Activated T-cell treated with anti-CD3 and anti-CD28 coated beads, Interleukin-2, amount 50 U/mL, for 24 hours (primary cell): ENCODE measurements around the gene TMEM171.

ENCODE experiments used
- DNase-seq: peaks from one replicate; pipeline ENCODE4 v3.0.0-alpha.2; 2020
- H3K27ac Mint-ChIP-seq: 2 replicates; pipeline ENCODE4 v1.8.0; 2020; ENCODE audit warnings: mild to moderate bottlenecking, mixed read lengths
- H3K27me3 Mint-ChIP-seq: 2 replicates; pipeline ENCODE4 v1.8.0; 2020; ENCODE audit warnings: mixed read lengths
- H3K36me3 Mint-ChIP-seq: 2 replicates; pipeline ENCODE4 v1.8.0; 2020; ENCODE audit warnings: low read depth, mixed read lengths
- H3K4me1 Mint-ChIP-seq: 2 replicates; pipeline ENCODE4 v1.8.0; 2020; ENCODE audit warnings: low read depth, mixed read lengths
- H3K4me3 Mint-ChIP-seq: 2 replicates; pipeline ENCODE4 v1.8.0; 2020; ENCODE audit warnings: mild to moderate bottlenecking, moderate library complexity, mixed read lengths
- H3K9me3 Mint-ChIP-seq: 2 replicates; pipeline ENCODE4 v1.8.0; 2020; ENCODE audit warnings: mixed read lengths

TMEM171 gene

DNA sequence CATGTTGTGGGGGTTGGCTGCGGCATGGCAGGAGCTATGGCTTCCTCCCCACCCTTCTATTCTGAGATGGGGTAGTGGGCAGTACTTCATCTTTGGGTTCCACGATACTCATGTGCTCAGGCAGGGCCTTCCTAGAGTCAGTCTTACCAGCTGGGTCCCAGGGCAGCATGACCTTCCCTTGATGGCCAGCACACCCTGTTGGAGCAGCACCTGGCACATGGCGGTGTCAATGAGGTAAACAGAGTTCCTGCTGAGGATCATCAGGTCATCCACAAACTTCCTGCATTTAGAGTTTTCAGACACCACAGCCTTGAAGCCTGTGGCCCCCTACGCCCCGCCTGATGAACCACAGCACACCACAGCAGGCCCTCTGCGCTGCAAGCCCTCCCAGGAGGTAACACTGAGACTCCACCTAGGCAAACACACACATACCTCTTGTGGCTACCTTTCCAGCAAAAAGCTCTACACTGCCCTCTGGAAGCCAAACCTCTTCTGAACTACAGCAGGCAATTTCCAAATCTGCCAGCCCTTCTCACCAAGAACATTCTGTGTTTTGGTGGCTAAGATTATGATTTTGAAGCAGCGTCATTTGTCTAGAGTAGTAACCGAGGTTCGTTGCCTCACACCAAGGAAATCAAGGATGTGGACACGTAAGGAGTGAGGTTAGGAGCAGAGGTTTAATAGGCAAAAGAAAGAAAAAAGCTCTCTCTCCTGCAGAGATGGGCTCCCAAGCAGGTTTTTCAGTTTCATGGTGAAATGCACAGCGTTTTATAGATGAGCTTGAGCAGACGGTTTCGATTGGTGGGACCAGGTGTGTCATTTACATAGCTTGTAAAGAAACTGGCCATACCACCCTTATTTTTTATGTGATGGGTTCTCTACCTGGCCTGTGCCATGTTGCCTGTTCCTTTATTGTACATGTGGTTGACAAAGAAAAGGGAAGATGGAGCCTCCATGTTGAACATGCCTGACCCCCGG, 32.3 kb downstream of the TMEM171 start:
- DNase-seq, result no peak
- peaks cover 93% of the 10 kb centered on the region for H3K27me3 Mint-ChIP-seq
- no peak overlapping the region for H3K27ac Mint-ChIP-seq
- no peaks in the 10 kb centered on the region for H3K4me1 Mint-ChIP-seq
- no peak overlapping the region for H3K4me3 Mint-ChIP-seq
- H3K36me3 Mint-ChIP-seq, result no peaks in the 10 kb centered on the region
- no peaks in the 10 kb centered on the region for H3K9me3 Mint-ChIP-seq

DNA sequence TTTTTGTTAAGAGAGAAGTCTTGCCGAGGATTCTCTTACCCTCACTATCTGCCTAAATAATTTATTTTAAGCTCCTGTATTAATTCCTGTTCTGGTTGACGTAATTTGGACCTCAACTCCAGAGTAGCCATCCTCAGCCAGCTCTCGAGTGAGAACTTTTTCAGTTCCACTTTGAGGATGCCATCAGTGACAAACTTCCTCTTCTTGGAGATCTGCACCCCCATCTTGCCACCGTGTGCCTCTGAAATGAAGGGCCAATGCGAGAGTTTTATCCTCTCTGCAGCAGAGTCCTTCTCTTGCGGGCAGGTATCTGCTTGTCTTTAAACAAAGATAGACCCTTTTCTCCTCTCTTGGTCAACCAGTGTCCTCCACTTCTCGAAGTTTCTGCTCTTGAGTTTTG, 33.1 kb downstream of the TMEM171 start:
- Mint-ChIP-seq H3K9me3 (no peaks in the 10 kb centered on the region), H3K36me3 (no peaks in the 10 kb centered on the region), H3K27ac (no peak overlapping the region), H3K4me3 (no peak overlapping the region), H3K4me1 (peaks cover 3% of the 10 kb centered on the region), H3K27me3 (peaks cover 96% of the 10 kb centered on the region)
- no peak for DNase-seq

DNA sequence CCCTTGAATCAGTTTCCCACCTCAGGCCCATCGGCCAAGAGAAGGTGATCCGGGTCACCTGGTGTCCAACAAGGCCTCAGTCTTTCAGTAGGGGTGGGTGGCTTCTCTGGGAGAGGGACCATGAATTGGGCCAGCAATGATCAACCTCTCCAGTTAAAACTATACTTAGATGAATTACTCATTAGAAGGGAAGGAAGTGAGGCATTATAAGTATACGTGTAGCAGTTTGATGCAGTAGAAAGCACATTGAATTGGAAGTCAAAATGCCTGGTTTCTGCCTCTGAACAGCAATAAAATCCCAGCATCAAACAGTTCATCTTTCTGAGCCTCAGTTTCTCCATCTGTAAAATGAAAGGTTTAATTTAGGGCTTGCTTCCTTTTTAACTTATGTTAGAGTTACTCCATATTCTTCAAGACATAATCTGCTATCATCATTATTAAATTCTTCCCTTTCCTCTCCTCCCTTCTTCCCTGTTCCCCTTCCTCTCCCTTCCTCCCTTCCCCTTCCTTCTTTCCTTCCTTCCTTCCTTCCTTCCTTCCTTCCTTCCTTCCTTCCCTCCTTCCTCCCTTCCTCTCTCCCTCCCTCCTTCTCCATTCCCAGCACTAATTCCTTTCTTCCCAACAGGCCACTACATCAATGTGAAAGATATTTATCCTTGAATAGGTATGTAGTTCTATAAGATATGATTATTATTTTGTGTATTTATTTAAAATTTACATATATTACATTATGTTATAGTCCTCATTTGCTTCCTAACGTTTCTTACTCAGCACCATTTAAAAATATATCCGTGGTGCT, 34.0 kb downstream of the TMEM171 start:
- DNase-seq, result no peak
- no peaks in the 10 kb centered on the region for H3K36me3 Mint-ChIP-seq
- H3K9me3 Mint-ChIP-seq, result no peaks in the 10 kb centered on the region
- no peak overlapping the region for H3K27ac Mint-ChIP-seq
- no peak overlapping the region for H3K4me3 Mint-ChIP-seq
- peaks cover 97% of the 10 kb centered on the region for H3K27me3 Mint-ChIP-seq
- H3K4me1 Mint-ChIP-seq, result peaks cover 9% of the 10 kb centered on the region

DNA sequence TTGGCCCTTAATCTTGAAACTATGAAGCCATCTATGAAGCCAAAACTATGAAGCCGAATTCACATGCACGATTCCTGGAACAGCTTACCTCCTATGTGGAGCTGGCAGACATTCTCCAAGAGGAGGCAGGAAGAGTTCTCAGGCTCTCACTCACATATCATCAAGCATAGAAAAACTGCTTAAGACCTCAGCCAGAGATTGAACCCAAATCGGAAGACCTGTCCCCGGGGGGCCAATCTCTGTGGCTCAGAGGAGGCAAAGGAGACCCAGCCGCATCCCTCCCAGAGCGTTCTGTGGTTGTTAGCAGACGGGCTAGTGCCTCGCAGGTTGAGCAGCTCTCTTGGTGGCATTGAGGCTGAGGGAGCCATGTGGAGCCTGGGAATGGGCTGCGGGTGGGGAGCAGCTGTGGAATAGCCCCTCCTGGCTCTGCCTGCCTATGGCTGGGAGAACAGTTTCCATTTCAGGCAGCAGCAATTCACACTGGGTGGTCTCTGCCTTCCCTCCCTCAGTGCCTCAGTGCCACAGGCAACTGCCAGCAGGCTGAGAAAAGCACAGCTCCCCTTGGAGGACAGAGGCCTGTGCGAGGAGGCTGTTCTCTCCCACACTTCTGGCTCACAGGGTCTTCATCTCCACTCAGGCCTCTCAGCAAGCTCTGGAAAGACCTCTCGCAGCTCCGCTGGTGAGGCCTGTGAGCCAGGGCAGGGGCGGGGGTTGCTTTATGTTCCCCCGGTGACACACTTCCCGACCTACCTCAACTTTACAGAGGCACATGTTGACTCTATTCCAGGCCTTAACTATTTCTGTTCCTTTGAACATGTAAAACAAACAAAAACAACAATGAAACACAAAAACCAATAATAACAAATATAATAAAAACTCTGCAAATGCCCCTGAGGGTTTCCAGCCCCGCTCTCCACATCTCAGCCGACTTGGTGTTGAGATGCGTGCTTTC, 35.2 kb downstream of the TMEM171 start:
- no peaks in the 10 kb centered on the region for H3K9me3 Mint-ChIP-seq
- no peak overlapping the region for H3K27ac Mint-ChIP-seq
- H3K36me3 Mint-ChIP-seq, result no peaks in the 10 kb centered on the region
- H3K4me3 Mint-ChIP-seq, result no peak overlapping the region
- H3K27me3 Mint-ChIP-seq, result peaks cover 97% of the 10 kb centered on the region
- peaks cover 20% of the 10 kb centered on the region for H3K4me1 Mint-ChIP-seq
- DNase-seq, result no peak

DNA sequence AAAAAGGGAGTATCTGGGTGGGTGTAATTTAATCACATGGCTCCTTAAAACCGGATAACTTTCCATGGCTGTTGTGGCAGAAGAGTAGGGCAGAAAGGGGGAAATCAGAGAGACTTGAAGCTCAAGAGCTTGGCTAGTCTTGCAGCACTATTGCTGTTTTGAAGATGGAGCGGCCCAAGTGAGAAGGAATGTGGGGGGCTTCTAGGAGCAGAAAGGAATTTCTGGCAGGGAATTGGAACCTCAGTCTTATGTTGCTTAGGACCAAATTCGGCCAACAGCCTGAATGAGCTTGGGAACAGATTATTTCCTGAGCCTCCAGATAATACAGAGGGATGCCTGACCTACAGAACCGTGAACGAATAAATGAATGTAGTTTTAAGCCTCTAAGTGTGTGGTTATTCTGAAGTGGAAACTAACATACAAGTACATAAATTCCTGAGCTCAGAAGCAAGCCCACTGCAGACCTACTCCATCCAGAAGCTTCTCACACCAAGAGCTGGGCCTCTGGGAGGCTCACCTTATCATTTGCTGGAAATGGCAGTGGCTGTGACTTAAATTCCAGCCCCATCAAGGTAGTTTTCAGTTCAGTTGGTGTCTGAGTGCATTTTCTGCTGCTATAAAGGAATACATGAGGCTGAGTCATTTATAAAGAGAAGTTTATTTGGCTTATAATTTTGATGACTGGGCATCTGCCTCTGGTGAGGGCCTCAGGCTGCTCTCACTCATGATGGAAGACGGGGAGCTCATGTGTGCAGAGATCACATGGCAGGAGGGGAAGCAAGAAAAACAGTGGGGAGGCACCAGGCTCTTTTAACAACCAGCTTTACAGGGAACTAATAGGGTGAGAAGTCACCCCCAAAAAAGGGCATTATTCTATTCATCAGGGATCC, 37.3 kb downstream of the TMEM171 start:
- Mint-ChIP-seq H3K9me3 (no peaks in the 10 kb centered on the region), H3K4me3 (no peak overlapping the region), H3K27me3 (peaks cover 94% of the 10 kb centered on the region), H3K27ac (no peak overlapping the region), H3K36me3 (no peaks in the 10 kb centered on the region), H3K4me1 (peaks cover 31% of the 10 kb centered on the region)
- no peak for DNase-seq

DNA sequence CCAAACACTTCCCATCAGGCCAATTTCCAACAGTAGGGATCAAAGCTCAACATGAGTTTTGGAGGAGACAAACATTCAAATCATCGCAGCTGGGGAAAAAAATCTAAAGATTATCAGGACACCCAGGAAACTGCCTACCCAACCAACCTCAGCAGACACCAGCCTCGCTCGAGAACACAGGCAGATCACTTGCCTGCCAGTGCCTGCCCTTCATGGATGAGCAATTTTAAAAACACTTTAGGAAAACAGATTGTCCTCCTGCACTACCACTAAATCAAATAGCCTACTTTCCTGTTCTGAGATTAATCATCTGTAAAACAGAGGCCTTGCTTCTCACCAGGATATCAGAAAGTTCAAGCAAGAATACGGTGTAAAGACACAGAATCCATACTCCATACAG, 37.9 kb downstream of the TMEM171 start:
- no peak for DNase-seq

DNA sequence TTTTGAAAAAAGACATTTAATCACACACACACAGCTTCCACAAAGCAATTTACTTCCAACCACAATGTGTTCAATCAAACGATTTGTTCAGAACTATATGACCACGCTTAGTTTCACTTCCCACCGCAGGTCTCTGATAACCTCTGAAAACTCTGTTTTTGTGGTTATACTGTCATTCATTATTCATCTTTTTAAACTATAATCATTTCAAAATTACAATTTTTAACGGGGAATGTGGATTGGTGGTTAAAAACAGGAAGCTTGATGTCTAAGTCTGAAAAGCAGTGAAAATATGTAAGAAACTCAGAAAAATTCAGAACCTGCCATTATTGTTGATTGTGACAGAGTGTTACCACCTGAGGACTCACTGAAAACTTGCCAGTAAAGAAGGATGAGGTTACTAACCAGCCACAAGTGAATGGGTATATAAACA, 39.9 kb downstream of the TMEM171 start:
- H3K27me3 Mint-ChIP-seq, result peaks cover 90% of the 10 kb centered on the region
- H3K4me1 Mint-ChIP-seq, result peaks cover 31% of the 10 kb centered on the region
- H3K27ac Mint-ChIP-seq, result peak overlapping the region; percentile 70
- no peaks in the 10 kb centered on the region for H3K36me3 Mint-ChIP-seq
- DNase-seq, result no peak
- no peak overlapping the region for H3K4me3 Mint-ChIP-seq
- no peaks in the 10 kb centered on the region for H3K9me3 Mint-ChIP-seq

More for the DNA sequence above, 37.9 kb downstream of the TMEM171 start:
- H3K27ac Mint-ChIP-seq, result no peak overlapping the region
- H3K27me3 Mint-ChIP-seq, result peaks cover 93% of the 10 kb centered on the region
- no peaks in the 10 kb centered on the region for H3K36me3 Mint-ChIP-seq
- no peak overlapping the region for H3K4me3 Mint-ChIP-seq
- H3K4me1 Mint-ChIP-seq, result peaks cover 31% of the 10 kb centered on the region
- H3K9me3 Mint-ChIP-seq, result no peaks in the 10 kb centered on the region

DNA sequence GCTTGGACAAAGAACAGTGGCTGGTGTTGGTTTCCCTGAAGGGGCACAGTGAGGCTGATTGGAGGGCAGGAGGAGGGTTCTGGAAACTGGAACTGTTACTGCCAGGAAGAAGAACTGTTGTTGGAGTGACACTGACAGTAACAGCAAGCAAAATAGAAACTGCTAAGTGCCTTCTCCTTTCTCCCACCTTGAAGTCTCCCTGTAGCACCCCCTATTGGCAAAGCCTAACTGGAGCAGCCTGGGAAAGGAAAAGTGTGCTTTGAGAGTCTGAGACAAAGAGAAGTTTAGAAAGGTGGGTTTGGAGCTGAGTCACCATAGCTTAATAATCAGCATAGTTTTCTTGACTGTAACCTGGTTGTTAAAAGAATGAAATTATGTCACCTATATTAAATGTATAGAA, 50.1 kb downstream of the TMEM171 start:
- H3K36me3 Mint-ChIP-seq, result no peaks in the 10 kb centered on the region
- no peaks in the 10 kb centered on the region for H3K4me1 Mint-ChIP-seq
- peaks cover 99% of the 10 kb centered on the region for H3K27me3 Mint-ChIP-seq
- no peak overlapping the region for H3K4me3 Mint-ChIP-seq
- no peak overlapping the region for H3K27ac Mint-ChIP-seq
- DNase-seq, result no peak
- no peaks in the 10 kb centered on the region for H3K9me3 Mint-ChIP-seq

DNA sequence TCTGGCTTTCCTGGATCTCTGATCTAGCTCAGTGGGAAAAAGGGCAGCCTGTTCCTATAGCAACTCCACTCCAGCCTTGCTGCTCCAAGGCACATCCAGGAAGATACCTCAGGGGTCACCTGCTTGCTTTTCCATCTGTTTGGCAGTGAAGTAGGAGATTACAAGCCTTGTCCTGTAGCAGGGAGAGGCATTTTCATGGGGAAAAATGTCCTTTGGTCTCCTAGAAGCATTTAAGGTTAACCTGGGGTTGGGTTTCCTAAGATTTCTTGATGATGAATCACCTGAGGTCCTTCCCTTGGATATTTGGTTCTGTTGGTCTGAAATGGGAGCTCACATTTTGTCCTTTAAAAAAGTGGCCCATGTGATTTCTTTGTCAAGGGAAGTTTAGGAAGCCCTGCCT, 51.1 kb downstream of the TMEM171 start:
- Mint-ChIP-seq H3K9me3 (no peaks in the 10 kb centered on the region), H3K36me3 (no peaks in the 10 kb centered on the region), H3K4me3 (no peak overlapping the region), H3K27me3 (peaks cover 98% of the 10 kb centered on the region), H3K4me1 (no peaks in the 10 kb centered on the region), H3K27ac (no peak overlapping the region)
- no peak for DNase-seq

DNA sequence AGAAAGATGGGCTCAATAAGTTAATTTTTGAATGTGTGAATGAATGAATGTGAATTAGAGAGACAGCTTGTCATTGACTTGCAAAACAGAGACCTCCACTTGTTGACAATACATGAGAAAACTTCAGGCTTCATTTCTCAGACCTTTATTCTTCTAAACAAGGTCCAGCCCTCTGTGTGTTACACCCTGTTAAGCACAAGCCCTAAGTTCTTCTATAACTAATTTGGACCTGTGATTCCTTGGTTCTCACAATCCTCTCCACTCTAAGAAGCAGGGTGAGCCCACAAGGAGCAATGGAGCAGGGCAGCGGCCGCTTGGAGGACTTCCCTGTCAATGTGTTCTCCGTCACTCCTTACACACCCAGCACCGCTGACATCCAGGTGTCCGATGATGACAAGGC, 52.6 kb downstream of the TMEM171 start, which contains the start of gene TMEM174:
Gene TMEM174, plus strand, starts transcription at position 243 of the 400 bp plus-strand sequence. Its CDS starts 51 bp downstream, at position 294.
- DNase-seq, result no peak
- Mint-ChIP-seq H3K9me3 (no peaks in the 10 kb centered on the region), H3K27ac (no peak within 1 kb of the TSS), H3K27me3 (peaks cover 98% of the 10 kb centered on the region), H3K4me1 (no peaks in the 10 kb centered on the region), H3K4me3 (no peak within 1 kb of the TSS), H3K36me3 (no peaks in the 10 kb centered on the region)

DNA sequence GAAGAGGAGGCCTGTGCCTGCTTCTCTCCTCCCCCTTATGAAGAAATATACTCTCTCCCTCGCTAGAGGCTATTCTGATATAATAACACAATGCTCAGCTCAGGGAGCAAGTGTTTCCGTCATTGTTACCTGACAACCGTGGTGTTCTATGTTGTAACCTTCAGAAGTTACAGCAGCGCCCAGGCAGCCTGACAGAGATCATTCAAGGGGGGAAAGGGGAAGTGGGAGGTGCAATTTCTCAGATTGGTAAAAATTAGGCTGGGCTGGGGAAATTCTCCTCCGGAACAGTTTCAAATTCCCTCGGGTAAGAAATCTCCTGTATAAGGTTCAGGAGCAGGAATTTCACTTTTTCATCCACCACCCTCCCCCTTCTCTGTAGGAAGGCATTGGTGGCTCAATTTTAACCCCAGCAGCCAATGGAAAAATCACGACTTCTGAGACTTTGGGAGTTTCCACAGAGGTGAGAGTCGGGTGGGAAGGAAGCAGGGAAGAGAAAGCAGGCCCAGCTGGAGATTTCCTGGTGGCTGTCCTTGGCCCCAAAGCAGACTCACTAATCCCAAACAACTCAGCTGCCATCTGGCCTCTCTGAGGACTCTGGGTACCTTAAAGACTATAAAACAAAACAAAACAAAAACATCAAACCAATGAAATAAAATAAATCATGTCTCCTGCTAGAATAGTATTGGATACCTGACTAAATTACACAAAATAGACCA, 53.9 kb downstream of the TMEM171 start:
- no peak for DNase-seq
- peaks cover 98% of the 10 kb centered on the region for H3K27me3 Mint-ChIP-seq
- H3K27ac Mint-ChIP-seq, result no peak overlapping the region
- no peaks in the 10 kb centered on the region for H3K36me3 Mint-ChIP-seq
- H3K4me1 Mint-ChIP-seq, result no peaks in the 10 kb centered on the region
- H3K4me3 Mint-ChIP-seq, result no peak overlapping the region
- no peaks in the 10 kb centered on the region for H3K9me3 Mint-ChIP-seq

DNA sequence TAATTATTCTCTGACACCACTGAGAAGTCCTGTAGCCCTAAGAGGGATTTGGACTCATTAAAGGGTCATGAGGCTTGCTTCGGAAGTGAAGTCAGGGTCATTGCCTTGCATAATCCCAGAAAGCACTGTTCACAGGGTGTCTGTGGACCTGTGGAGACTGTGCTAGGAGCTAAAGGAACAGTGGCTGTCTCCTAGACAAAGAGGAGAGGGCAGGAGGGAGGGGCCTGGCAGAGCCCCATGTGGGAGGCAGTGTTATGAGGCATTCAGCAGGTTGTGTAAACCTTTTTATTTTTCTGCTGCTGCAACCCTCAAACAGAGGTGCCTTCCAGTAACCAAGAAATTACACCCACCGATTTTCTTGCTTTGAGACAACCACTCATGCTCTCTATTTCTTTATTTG, 55.9 kb downstream of the TMEM171 start:
- no peaks in the 10 kb centered on the region for H3K36me3 Mint-ChIP-seq
- H3K4me3 Mint-ChIP-seq, result no peak overlapping the region
- no peak overlapping the region for H3K27ac Mint-ChIP-seq
- H3K4me1 Mint-ChIP-seq, result no peaks in the 10 kb centered on the region
- H3K27me3 Mint-ChIP-seq, result peaks cover 98% of the 10 kb centered on the region
- H3K9me3 Mint-ChIP-seq, result no peaks in the 10 kb centered on the region
- DNase-seq, result no peak

DNA sequence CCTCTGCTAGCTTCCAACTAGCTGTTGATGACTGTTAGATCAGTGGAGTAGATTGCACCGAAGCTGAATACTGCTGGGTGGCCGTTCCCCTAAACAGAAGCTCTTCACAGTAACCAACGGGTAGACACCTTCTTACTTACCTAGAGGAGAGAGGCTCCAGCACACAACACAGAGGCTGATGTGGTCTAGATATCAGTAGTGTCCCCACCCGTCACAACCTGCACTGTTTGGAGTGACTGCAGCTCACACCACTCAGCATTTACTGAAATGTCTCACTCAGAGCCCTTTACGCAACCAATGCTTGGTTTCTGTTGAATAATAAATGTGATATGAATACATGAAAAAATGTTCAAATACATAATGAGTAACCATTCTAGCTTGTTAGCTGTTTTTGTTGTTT, 57.9 kb downstream of the TMEM171 start:
- Mint-ChIP-seq H3K27ac (no peak overlapping the region), H3K4me1 (no peaks in the 10 kb centered on the region), H3K9me3 (no peaks in the 10 kb centered on the region), H3K4me3 (no peak overlapping the region), H3K27me3 (peaks cover 93% of the 10 kb centered on the region), H3K36me3 (no peaks in the 10 kb centered on the region)
- no peak for DNase-seq
